Pons (tissue), 1 donor: ENCODE results near the gene CGNL1.

Experiments used
- DNase-seq: peaks from one replicate; pipeline ENCODE4 v3.0.0-alpha.2; 2016; ENCODE audit warnings: low spot score

The CGNL1 gene

GRCh38 chr15:57422113-57422754 lies 45.9 kb downstream of the CGNL1 start:
- DNase-seq = no peak

GRCh38 chr15:57423599-57424140 lies 47.4 kb downstream of the CGNL1 start:
- no peak for DNase-seq

GRCh38 chr15:57424628-57425405 lies 48.5 kb downstream of the CGNL1 start:
- DNase-seq = no peak

GRCh38 chr15:57425842-57426241 lies 49.5 kb downstream of the CGNL1 start:
- no peak for DNase-seq

GRCh38 chr15:57427367-57427821 lies 51.1 kb downstream of the CGNL1 start:
- DNase-seq = no peak

GRCh38 chr15:57432141-57432741 lies 55.9 kb downstream of the CGNL1 start:
- peak; percentile 34 for DNase-seq

- no peak for DNase-seq
Observed at GRCh38 chr15:57436166-57436565, 59.9 kb downstream of the CGNL1 start.

- DNase-seq = no peak
Observed at GRCh38 chr15:57436961-57437360, 60.7 kb downstream of the CGNL1 start.

GRCh38 chr15:57437564-57437963 lies 61.3 kb downstream of the CGNL1 start:
- DNase-seq = no peak

GRCh38 chr15:57438166-57438565 lies 61.9 kb downstream of the CGNL1 start:
- DNase-seq = no peak

GRCh38 chr15:57439128-57440027 lies 63.1 kb downstream of the CGNL1 start:
- DNase-seq = peak; percentile 28

GRCh38 chr15:57440167-57440566 lies 63.9 kb downstream of the CGNL1 start:
- DNase-seq = peak; percentile 73

- peak; percentile 58 for DNase-seq
Observed at GRCh38 chr15:57440799-57441198, 64.5 kb downstream of the CGNL1 start.

GRCh38 chr15:57442335-57442734 lies 66.0 kb downstream of the CGNL1 start:
- DNase-seq = no peak

GRCh38 chr15:57443486-57443885 lies 67.2 kb downstream of the CGNL1 start:
- no peak for DNase-seq

- no peak for DNase-seq
Observed at GRCh38 chr15:57444877-57445513, 68.7 kb downstream of the CGNL1 start.

- DNase-seq = no peak
Observed at GRCh38 chr15:57445872-57446271, 69.6 kb downstream of the CGNL1 start.

- DNase-seq = no peak
Observed at GRCh38 chr15:57446393-57446792, 70.1 kb downstream of the CGNL1 start.

GRCh38 chr15:57451555-57451954 lies 75.2 kb downstream of the CGNL1 start:
- no peak for DNase-seq

GRCh38 chr15:57452090-57452754 lies 75.9 kb downstream of the CGNL1 start:
- no peak for DNase-seq

GRCh38 chr15:57455929-57456328 lies 79.6 kb downstream of the CGNL1 start:
- no peak for DNase-seq
